OCI-LY1 (cell line): ENCODE measurements around the gene PITPNM3.

Experiments
- H2AFZ ChIP-seq: fragments of 200-600 bp; sonication (generic), shearing (Covaris generic); 2 replicates; pipeline ENCODE4 v1.6.0; 2014; ENCODE audit warnings: antibody characterized with exemption, mild to moderate bottlenecking, low read length
- H3F3A ChIP-seq: fragments of 200-600 bp; sonication (generic), shearing (Covaris generic); 2 replicates; pipeline ENCODE4 v1.6.0; 2014; ENCODE audit warnings: mild to moderate bottlenecking, antibody characterized with exemption, low read length, moderate library complexity; ENCODE audit not compliant: insufficient read depth
- H3K27ac ChIP-seq: fragments of 200-600 bp; sonication (generic); 2 replicates; pipeline ENCODE4 v1.5.1; 2014; ENCODE audit warnings: low read length, mixed run types, mild to moderate bottlenecking, low read depth; ENCODE audit not compliant: poor library complexity, severe bottlenecking
- H3K27me3 ChIP-seq: fragments of 200-600 bp; sonication (generic); 2 replicates; pipeline ENCODE4 v1.6.0; 2014; ENCODE audit warnings: antibody characterized with exemption, mild to moderate bottlenecking, low read length, moderate library complexity; ENCODE audit not compliant: insufficient read depth
- H3K36me3 ChIP-seq: fragments of 200-600 bp; sonication (generic); 2 replicates; pipeline ENCODE4 v1.6.1; 2014; ENCODE audit warnings: mild to moderate bottlenecking, antibody characterized with exemption, low read length, moderate library complexity, mixed read lengths; ENCODE audit not compliant: insufficient read depth
- H3K4me1 ChIP-seq: fragments of 200-600 bp; sonication (generic); 2 replicates; pipeline ENCODE4 v1.5.1; 2014; ENCODE audit warnings: mild to moderate bottlenecking, low read length, moderate library complexity; ENCODE audit not compliant: insufficient read depth, severe bottlenecking
- H3K4me2 ChIP-seq: fragments of 200-600 bp; sonication (generic), shearing (Covaris generic); 2 replicates; pipeline ENCODE4 v1.6.1; 2014; ENCODE audit warnings: low read length
- H3K4me3 ChIP-seq: fragments of 200-600 bp; sonication (generic); 2 replicates; pipeline ENCODE4 v1.5.1; 2014; ENCODE audit warnings: low read length, low read depth, mild to moderate bottlenecking, mixed read lengths; ENCODE audit not compliant: poor library complexity, severe bottlenecking
- H3K79me2 ChIP-seq: fragments of 200-600 bp; shearing (Covaris generic); 2 replicates; pipeline ENCODE4 v1.6.1; 2016; ENCODE audit warnings: mixed run types, low read length, mixed read lengths; ENCODE audit not compliant: insufficient read depth
- H3K9ac ChIP-seq: fragments of 200-600 bp; sonication (generic), shearing (Covaris generic); 2 replicates; pipeline ENCODE4 v1.6.1; 2014; ENCODE audit warnings: mild to moderate bottlenecking, low read length, mixed read lengths
- H3K9me2 ChIP-seq: fragments of 200-600 bp; sonication (generic), shearing (Covaris generic); 2 replicates; pipeline ENCODE4 v1.6.1; 2014; ENCODE audit warnings: low read depth, mild to moderate bottlenecking, low read length, mixed read lengths
- H3K9me3 ChIP-seq: fragments of 200-600 bp; shearing (Covaris generic); 2 replicates; pipeline ENCODE4 v1.6.1; 2014; ENCODE audit warnings: low read length, mixed read lengths
- H4K20me1 ChIP-seq: fragments of 200-600 bp; sonication (generic), shearing (Covaris generic); 2 replicates; pipeline ENCODE4 v1.6.0; 2016; ENCODE audit warnings: mild to moderate bottlenecking, low read length; ENCODE audit not compliant: insufficient read depth
- CTCF ChIP-seq: fragments of 200-600 bp; sonication (generic), shearing (Covaris generic); IDR thresholded peaks from 2 replicates; pipeline ENCODE4 v1.5.1; 2017; ENCODE audit warnings: mild to moderate bottlenecking, antibody characterized with exemption, low read length, moderate library complexity, mixed read lengths
- EZH2 ChIP-seq: fragments of 200-600 bp; sonication (generic), shearing (Covaris generic); IDR thresholded peaks from 2 replicates; pipeline ENCODE4 v1.8.0; 2017; ENCODE audit warnings: borderline replicate concordance, mixed run types, mild to moderate bottlenecking, antibody characterized with exemption, low read length, moderate library complexity, mixed read lengths

Gene PITPNM3

GRCh38 chr17:6503641-6504195 is 52.6 kb downstream of the PITPNM3 start:
- Histone ChIP-seq H3K4me1 (no peaks in the 10 kb centered on the region), H2AFZ (no peak overlapping the region), H3K9me2 (no peaks in the 10 kb centered on the region), H3K27ac (no peak overlapping the region), H3K9ac (no peak overlapping the region), H3K9me3 (no peaks in the 10 kb centered on the region), H3K36me3 (no peaks in the 10 kb centered on the region), H3K4me3 (no peak overlapping the region), H4K20me1 (no peaks in the 10 kb centered on the region), H3K79me2 (no peaks in the 10 kb centered on the region), H3F3A (no peaks in the 10 kb centered on the region), H3K4me2 (no peak overlapping the region), H3K27me3 (no peaks in the 10 kb centered on the region)
- no peak for TF ChIP-seq CTCF
- TF ChIP-seq EZH2: no peak

DNA sequence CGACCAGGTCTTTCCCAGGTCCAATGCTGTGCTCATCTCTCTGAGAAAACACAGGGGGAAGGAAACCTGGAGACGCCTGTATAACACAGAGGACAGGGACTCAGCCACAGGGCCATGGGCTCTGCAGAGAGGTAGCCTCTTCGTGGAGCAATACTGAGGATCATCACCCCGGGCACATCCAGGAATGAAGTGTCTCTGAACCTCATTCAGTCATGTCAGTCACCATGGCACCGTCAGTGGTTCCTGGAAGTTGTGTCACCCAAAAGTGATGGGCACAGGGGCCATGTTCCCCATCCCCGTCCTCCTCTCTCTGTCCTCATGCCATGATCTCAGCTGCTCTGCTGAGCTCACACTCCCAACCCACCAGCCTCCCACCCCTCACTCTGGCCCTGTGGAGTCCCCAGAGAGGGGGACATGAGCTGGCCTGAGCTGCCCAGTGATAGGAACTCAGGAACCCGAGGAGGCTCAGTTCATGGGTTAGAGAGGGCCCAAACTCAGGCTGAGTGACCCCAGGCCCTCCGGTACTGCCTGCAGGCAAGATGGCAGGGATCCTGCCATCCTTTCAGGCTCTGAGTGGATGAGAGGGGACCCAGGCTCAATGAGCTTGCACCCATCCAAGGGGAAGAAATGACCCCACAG is 53.4 kb downstream of the PITPNM3 start:
- Histone ChIP-seq H2AFZ (no peak overlapping the region), H3K27ac (no peak overlapping the region), H3K4me1 (no peaks in the 10 kb centered on the region), H4K20me1 (no peaks in the 10 kb centered on the region), H3F3A (no peaks in the 10 kb centered on the region), H3K9ac (no peak overlapping the region), H3K27me3 (no peaks in the 10 kb centered on the region), H3K9me3 (no peaks in the 10 kb centered on the region), H3K4me2 (no peak overlapping the region), H3K9me2 (no peaks in the 10 kb centered on the region), H3K4me3 (no peak overlapping the region), H3K36me3 (no peaks in the 10 kb centered on the region), H3K79me2 (no peaks in the 10 kb centered on the region)
- TF ChIP-seq EZH2: no peak

DNA sequence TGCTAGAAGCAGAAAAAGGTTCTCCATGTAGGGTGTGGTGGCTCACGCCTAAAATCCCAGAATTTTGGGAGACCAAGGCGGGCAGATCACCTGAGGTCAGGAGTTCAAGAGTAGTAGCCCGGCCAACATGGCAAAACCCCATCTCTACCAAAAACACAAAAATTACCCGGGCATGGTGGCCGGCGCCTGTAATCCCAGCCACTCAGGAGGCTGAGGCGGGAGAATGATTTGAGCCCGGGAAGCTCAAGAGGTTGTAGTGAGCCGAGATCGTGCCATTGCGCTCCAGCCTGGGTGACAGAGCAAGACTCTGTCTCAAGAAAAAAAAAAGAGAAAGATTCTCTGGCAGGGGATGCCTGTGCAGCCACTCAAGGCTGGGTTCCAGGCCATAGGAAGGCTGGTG is 54.2 kb downstream of the PITPNM3 start:
- no peak overlapping the region for H3K27ac ChIP-seq
- H3K36me3 ChIP-seq: no peaks in the 10 kb centered on the region
- H3K4me2 ChIP-seq: no peak overlapping the region
- TF ChIP-seq EZH2 (no peak), CTCF (no peak)
- H3K4me3 ChIP-seq: no peak overlapping the region
- H3K4me1 ChIP-seq: no peaks in the 10 kb centered on the region
- no peaks in the 10 kb centered on the region for H4K20me1 ChIP-seq
- no peaks in the 10 kb centered on the region for H3K27me3 ChIP-seq
- H3K79me2 ChIP-seq: no peaks in the 10 kb centered on the region
- no peak overlapping the region for H3K9ac ChIP-seq
- no peak overlapping the region for H2AFZ ChIP-seq
- H3K9me2 ChIP-seq: no peaks in the 10 kb centered on the region
- no peaks in the 10 kb centered on the region for H3F3A ChIP-seq
- no peaks in the 10 kb centered on the region for H3K9me3 ChIP-seq

- H3K9ac ChIP-seq: no peak overlapping the region
- TF ChIP-seq CTCF (no peak), EZH2 (no peak)
- H3K4me2 ChIP-seq: no peak overlapping the region
These were observed 55.0 kb downstream of the PITPNM3 start for GRCh38 chr17:6501359-6501758.

More at GRCh38 chr17:6501359-6501758, 55.0 kb downstream of the PITPNM3 start:
- no peaks in the 10 kb centered on the region for H3K9me3 ChIP-seq
- H3K27ac ChIP-seq: no peak overlapping the region
- no peaks in the 10 kb centered on the region for H3K79me2 ChIP-seq
- H3F3A ChIP-seq: no peaks in the 10 kb centered on the region
- H3K9me2 ChIP-seq: no peaks in the 10 kb centered on the region
- no peak overlapping the region for H2AFZ ChIP-seq
- H4K20me1 ChIP-seq: no peaks in the 10 kb centered on the region
- no peaks in the 10 kb centered on the region for H3K4me1 ChIP-seq
- H3K4me3 ChIP-seq: no peak overlapping the region
- no peaks in the 10 kb centered on the region for H3K36me3 ChIP-seq
- no peaks in the 10 kb centered on the region for H3K27me3 ChIP-seq
